AG04450 (cell line): ENCODE results near the gene MRRF. TPM values are rescaled to one million over a fixed set of nuclear protein-coding genes. Genes with fewer than 3 reads are reported as not detected.
"Not testable (repeated sequence)": the region's sequence is repeated elsewhere in the genome, so short reads cannot be mapped to it uniquely, and the experiment has no call there.

Experiments used
- CTCF ChIA-PET: fragments of 300-600, 350-600 bp; formaldehyde crosslinking; extraction: SDS; loops from one replicate; lab custom pipeline; 2022; ENCODE audit warnings: antibody characterized with exemption, inconsistent platforms; lab: Charles Lee
- POLR2A ChIA-PET: fragments of 350-600 bp; formaldehyde crosslinking; extraction: SDS; loops from one replicate; lab custom pipeline; 2021; ENCODE audit warnings: antibody characterized with exemption, inconsistent platforms; lab: Yijun Ruan, JAX
- DNase-seq: peaks from one replicate; pipeline ENCODE4 v3.0.0-alpha.2; 2011; ENCODE audit warnings: low read depth, low spot score
- H3K27ac ChIP-seq: one replicate; pipeline ENCODE4 v1.5.1; 2012; ENCODE audit warnings: low read depth, low read length, control low read depth
- H3K27me3 ChIP-seq: one replicate; pipeline ENCODE4 v1.6.0; 2012; ENCODE audit warnings: low read length; ENCODE audit not compliant: control insufficient read depth, insufficient read depth
- H3K4me3 ChIP-seq: 2 replicates; pipeline ENCODE4 v1.5.1; 2011; ENCODE audit warnings: mild to moderate bottlenecking, low read depth, low read length, control low read depth
- H3K9me3 ChIP-seq: 2 replicates; pipeline ENCODE4 v1.5.1; 2012; ENCODE audit warnings: low read length; ENCODE audit not compliant: control insufficient read depth, insufficient read depth
- CTCF ChIP-seq: IDR thresholded peaks from 2 replicates; pipeline ENCODE4 v1.5.1; 2011; ENCODE audit warnings: low read depth, low read length, control low read depth, inconsistent platforms
- polyA plus RNA-seq: library from polyadenylated mRNA; depleted of rRNA; stranded (reverse); fragments of >200 nt; gene quantifications from 2 replicates; pipeline ENCODE4 v1.2.3, GENCODE V29; 2011

Gene MRRF
- polyA plus RNA-seq, 1 experiment = 50.1 TPM

- TF ChIP-seq CTCF = no peak
- no peaks in the 10 kb centered on the region for H3K27me3 ChIP-seq
- H3K9me3 ChIP-seq = no peaks in the 10 kb centered on the region
- POLR2A ChIA-PET = no interaction called here
- H3K27ac ChIP-seq = no peak overlapping the region
- DNase-seq = no peak
- H3K4me3 ChIP-seq = no peak overlapping the region
- CTCF ChIA-PET = no interaction called here
Measured at GRCh38 chr9:122322553-122322952, 57.9 kb downstream of the MRRF start.

- H3K4me3 ChIP-seq, CTCF ChIA-PET, H3K27ac ChIP-seq, H3K27me3 ChIP-seq, DNase-seq, POLR2A ChIA-PET, H3K9me3 ChIP-seq: not testable (repeated sequence)
Measured at GRCh38 chr9:122324665-122325064, 60.0 kb downstream of the MRRF start.

- Histone ChIP-seq H3K27ac (no peak overlapping the region), H3K27me3 (no peaks in the 10 kb centered on the region), H3K9me3 (no peaks in the 10 kb centered on the region), H3K4me3 (no peak overlapping the region)
- POLR2A ChIA-PET = interaction anchor here (0.7 kb wide), 1 partner anchor 53 kb away, joined by 4 read pairs; no protein-coding TSS in a partner anchor
- no peak for TF ChIP-seq CTCF
- CTCF ChIA-PET = no interaction called here
- DNase-seq = no peak
Measured at GRCh38 chr9:122325124-122325523, 60.4 kb downstream of the MRRF start.

- Histone ChIP-seq H3K4me3 (no peak overlapping the region), H3K27ac (no peak overlapping the region), H3K27me3 (no peaks in the 10 kb centered on the region), H3K9me3 (no peaks in the 10 kb centered on the region)
- no peak for TF ChIP-seq CTCF
- ChIA-PET CTCF (interaction anchor here (1.1 to 2.4 kb wide), 2 partner anchors 15 to 228 kb away, joined by 3 to 8 read pairs; no protein-coding TSS in a partner anchor), POLR2A (no interaction called here)
- DNase-seq = no peak
Measured at GRCh38 chr9:122327175-122327574, 62.5 kb downstream of the MRRF start.

GRCh38 chr9:122329597-122329996, 64.9 kb downstream of the MRRF start:
- Histone ChIP-seq H3K27me3 (no peaks in the 10 kb centered on the region), H3K9me3 (no peaks in the 10 kb centered on the region), H3K27ac (no peak overlapping the region), H3K4me3 (no peak overlapping the region)
- no peak for DNase-seq
- ChIA-PET CTCF (no interaction called here), POLR2A (no interaction called here)
- no peak for TF ChIP-seq CTCF

- H3K9me3 ChIP-seq, H3K27me3 ChIP-seq, H3K27ac ChIP-seq, H3K4me3 ChIP-seq, DNase-seq, POLR2A ChIA-PET, CTCF ChIA-PET: not testable (repeated sequence)
Measured at GRCh38 chr9:122330466-122330865, 65.8 kb downstream of the MRRF start.
